Karpas-422 (cell line): ENCODE measurements around the gene RNF17. TPM values are rescaled to one million over a fixed set of nuclear protein-coding genes. Genes with fewer than 3 reads are reported as not detected.

Experiments used
- DNase-seq: peaks from one replicate; pipeline ENCODE4 v3.0.0-alpha.2; 2015
- H2AFZ ChIP-seq: fragments of 200-600 bp; sonication (generic); 2 replicates; pipeline ENCODE4 v1.6.1; 2014; ENCODE audit warnings: antibody characterized with exemption, low read length, mixed read lengths
- H3K27ac ChIP-seq: fragments of 200-600 bp; sonication (generic); 2 replicates; pipeline ENCODE4 v1.5.1; 2014; ENCODE audit warnings: mild to moderate bottlenecking, low read length, moderate library complexity
- H3K27me3 ChIP-seq: fragments of 200-600 bp; sonication (generic); 2 replicates; pipeline ENCODE4 v1.6.1; 2014; ENCODE audit warnings: low read length, mixed read lengths
- H3K36me3 ChIP-seq: fragments of 200-600 bp; sonication (generic); 2 replicates; pipeline ENCODE4 v1.6.1; 2014; ENCODE audit warnings: low read length, mixed read lengths; ENCODE audit not compliant: insufficient read depth
- H3K4me1 ChIP-seq: fragments of 200-600 bp; sonication (generic); 2 replicates; pipeline ENCODE4 v1.6.1; 2014; ENCODE audit warnings: mild to moderate bottlenecking, low read length, mixed read lengths
- H3K4me2 ChIP-seq: fragments of 200-600 bp; sonication (generic); 2 replicates; pipeline ENCODE4 v1.6.1; 2014; ENCODE audit warnings: low read length, low read depth, mild to moderate bottlenecking; ENCODE audit not compliant: poor library complexity, severe bottlenecking
- H3K4me3 ChIP-seq: fragments of 200-600 bp; sonication (generic); 2 replicates; pipeline ENCODE4 v1.5.1; 2014; ENCODE audit warnings: mild to moderate bottlenecking, antibody characterized with exemption, low read length, mixed read lengths
- H3K79me2 ChIP-seq: fragments of 200-600 bp; sonication (generic); 2 replicates; pipeline ENCODE4 v1.6.1; 2014; ENCODE audit warnings: mild to moderate bottlenecking, low read length, mixed read lengths
- H3K9ac ChIP-seq: fragments of 200-600 bp; sonication (generic); 2 replicates; pipeline ENCODE4 v1.6.0; 2014; ENCODE audit warnings: low read length
- H3K9me2 ChIP-seq: fragments of 200-600 bp; sonication (generic), shearing (Covaris generic); replicated peaks from 2 replicates; pipeline ENCODE4 v1.6.0; 2014; ENCODE audit warnings: mild to moderate bottlenecking, low read length, moderate library complexity; ENCODE audit not compliant: insufficient read depth
- H3K9me3 ChIP-seq: fragments of 300-700, 200-600 bp; sonication (generic); 2 replicates; pipeline ENCODE4 v1.6.1; 2014; ENCODE audit warnings: low read length, mixed read lengths
- H4K20me1 ChIP-seq: fragments of 200-600 bp; sonication (generic); 2 replicates; pipeline ENCODE4 v1.6.1; 2014; ENCODE audit warnings: mild to moderate bottlenecking, antibody characterized with exemption, low read length, low read depth; ENCODE audit not compliant: insufficient read depth
- total RNA-seq: library from RNA; depleted of rRNA; stranded (reverse); fragments of >200 nt; shearing (Covaris generic); gene quantifications from 2 replicates; pipeline ENCODE4 v1.2.3, GENCODE V29; 2014; ENCODE audit warnings: low replicate concordance

The RNF17 gene
- total RNA-seq, 1 experiment from 2014 or later = not detected

DNA sequence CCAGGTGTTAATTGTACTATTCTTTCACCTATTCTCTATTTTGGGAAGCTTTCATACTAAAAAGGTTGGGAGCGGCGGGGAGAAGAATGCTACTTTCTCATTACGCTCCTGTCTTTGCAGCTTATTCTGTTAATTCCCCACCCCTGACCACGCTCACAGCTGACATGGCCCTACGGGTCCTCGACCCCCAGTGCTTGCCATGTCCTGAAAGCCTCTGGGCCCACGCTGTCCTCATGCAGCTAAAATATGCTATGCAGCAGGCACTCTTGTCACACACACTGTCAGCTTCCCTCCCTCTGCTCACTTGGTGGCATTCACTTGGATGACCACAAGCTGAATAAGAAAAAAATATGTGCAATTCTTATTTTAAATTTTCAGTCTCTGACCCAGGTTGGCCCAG lies 126.3 kb downstream of the RNF17 start:
- 0 out of 2 replicates have a peak, but pooled peaks cover 3% of the 10 kb centered on the region for H3K36me3 ChIP-seq
- no peaks in the 10 kb centered on the region for H3K27me3 ChIP-seq
- H3K27ac ChIP-seq = no peak overlapping the region
- H3K9me2 ChIP-seq = no peaks in the 10 kb centered on the region
- H3K4me2 ChIP-seq = no peak overlapping the region
- no peak for DNase-seq
- H2AFZ ChIP-seq = no peak overlapping the region
- no peaks in the 10 kb centered on the region for H3K4me1 ChIP-seq
- H3K9me3 ChIP-seq = no peaks in the 10 kb centered on the region
- H3K4me3 ChIP-seq = no peak overlapping the region
- H3K9ac ChIP-seq = no peak overlapping the region
- H4K20me1 ChIP-seq = no peaks in the 10 kb centered on the region
- H3K79me2 ChIP-seq = no peaks in the 10 kb centered on the region

DNA sequence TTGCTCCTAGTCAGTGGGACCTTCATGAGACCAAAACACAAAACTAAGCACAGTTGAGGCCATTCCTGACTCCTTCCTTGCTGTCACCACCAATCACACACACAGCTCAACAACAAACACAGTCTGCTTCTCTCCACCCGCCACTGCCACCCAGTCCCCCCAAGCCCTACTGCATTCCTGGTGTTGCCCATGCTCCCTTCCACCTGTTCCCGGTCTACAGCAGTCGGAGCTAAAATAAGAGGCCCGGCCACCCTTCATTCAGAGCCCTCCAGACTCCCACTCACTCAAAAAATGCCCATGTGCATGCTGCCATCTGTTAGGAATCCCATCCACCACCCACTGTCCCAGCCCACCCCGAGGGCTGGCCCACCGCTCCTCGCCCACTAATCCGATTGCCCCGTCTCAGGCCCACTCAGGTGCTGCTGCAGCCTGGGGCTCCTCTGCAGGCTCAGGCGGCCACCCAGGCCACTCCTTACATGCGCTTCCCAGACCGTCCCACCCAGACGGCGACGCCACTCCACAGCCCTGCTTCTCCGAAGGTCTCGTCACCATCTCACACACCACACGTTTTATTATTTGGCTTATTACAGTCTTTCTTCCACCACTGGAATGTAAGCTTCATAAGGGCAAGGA lies 127.6 kb downstream of the RNF17 start:
- Histone ChIP-seq H3K27ac (no peak overlapping the region), H3K9me3 (no peaks in the 10 kb centered on the region), H3K4me1 (no peaks in the 10 kb centered on the region), H4K20me1 (no peaks in the 10 kb centered on the region), H3K9ac (no peak overlapping the region), H3K4me3 (no peak overlapping the region), H3K36me3 (0 out of 2 replicates have a peak, but pooled peaks cover 3% of the 10 kb centered on the region), H3K9me2 (no peaks in the 10 kb centered on the region), H3K27me3 (no peaks in the 10 kb centered on the region), H2AFZ (no peak overlapping the region), H3K79me2 (no peaks in the 10 kb centered on the region), H3K4me2 (no peak overlapping the region)
- no peak for DNase-seq

GRCh38 chr13:24892829-24893228 lies 128.9 kb downstream of the RNF17 start:
- Histone ChIP-seq H3K4me3 (no peak overlapping the region), H3K9ac (no peak overlapping the region), H3K4me1 (no peaks in the 10 kb centered on the region), H2AFZ (no peak overlapping the region), H3K9me3 (no peaks in the 10 kb centered on the region), H3K4me2 (no peak overlapping the region), H3K36me3 (peaks cover 3% of the 10 kb centered on the region; the same call in 1 of the 2 replicates), H3K27ac (no peak overlapping the region), H4K20me1 (no peaks in the 10 kb centered on the region), H3K27me3 (no peaks in the 10 kb centered on the region), H3K9me2 (no peaks in the 10 kb centered on the region), H3K79me2 (no peaks in the 10 kb centered on the region)
- no peak for DNase-seq

DNA sequence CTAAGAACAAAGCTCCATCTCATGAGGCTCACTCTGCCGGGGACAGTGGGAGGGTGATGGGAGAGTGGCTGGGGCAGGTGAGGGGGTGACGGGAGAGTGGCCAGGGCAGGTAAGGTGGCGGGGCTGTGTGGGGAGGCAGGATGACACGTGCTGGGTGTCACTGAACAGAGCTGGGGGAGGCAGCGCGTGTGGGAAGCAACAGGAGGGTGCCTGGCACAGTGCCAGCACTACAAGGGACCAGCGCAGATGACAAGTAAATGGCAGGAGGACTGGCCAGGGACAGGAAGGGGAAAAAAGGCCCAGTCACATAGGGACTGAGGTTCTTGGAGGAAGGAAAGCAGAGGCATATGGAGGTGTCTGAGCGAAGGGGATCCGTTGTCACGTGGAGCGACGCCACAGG lies 129.9 kb downstream of the RNF17 start:
- H4K20me1 ChIP-seq = no peaks in the 10 kb centered on the region
- no peak overlapping the region for H3K4me2 ChIP-seq
- no peak overlapping the region for H3K27ac ChIP-seq
- H3K79me2 ChIP-seq = no peaks in the 10 kb centered on the region
- DNase-seq = no peak
- H2AFZ ChIP-seq = no peak overlapping the region
- no peaks in the 10 kb centered on the region for H3K9me3 ChIP-seq
- H3K9me2 ChIP-seq = no peaks in the 10 kb centered on the region
- H3K27me3 ChIP-seq = no peaks in the 10 kb centered on the region
- H3K4me1 ChIP-seq = no peaks in the 10 kb centered on the region
- H3K9ac ChIP-seq = no peak overlapping the region
- no peak overlapping the region for H3K4me3 ChIP-seq
- H3K36me3 ChIP-seq = peaks cover 6% of the 10 kb centered on the region; the same call in 1 of the 2 replicates

DNA sequence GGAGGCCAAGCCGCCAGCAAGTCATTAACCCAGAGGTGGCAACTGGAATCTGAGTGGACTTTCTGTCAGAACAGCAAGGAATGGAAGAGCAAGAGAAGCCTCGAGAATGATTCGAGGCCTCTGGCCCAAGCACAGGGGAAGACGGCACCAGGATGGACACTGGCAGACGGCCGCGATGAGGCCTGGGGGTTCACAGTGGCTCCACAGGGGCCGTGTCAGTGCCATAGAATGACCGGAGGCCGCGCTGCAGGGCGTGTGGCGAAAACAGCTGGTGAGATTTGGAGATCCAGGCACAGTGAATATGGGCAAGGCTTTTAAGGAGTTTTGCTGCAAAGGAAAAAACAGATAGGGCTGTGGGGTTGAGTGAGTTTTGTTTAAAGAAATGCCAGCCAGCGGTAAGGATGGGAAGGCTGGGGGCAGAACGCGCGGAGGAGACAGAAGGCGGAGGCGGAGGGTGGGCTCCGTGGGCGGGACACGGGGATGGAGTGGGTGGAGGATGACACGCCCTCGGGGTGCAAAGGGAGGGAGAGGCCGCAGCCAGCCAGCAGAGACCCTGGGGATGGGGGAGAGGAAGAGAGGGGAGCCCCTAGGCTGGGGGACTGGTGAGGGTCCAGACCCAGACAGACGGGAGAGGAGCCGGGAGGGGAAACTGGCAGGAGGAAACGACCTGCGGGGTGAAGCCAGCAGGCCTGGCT lies 130.5 kb downstream of the RNF17 start:
- no peak overlapping the region for H2AFZ ChIP-seq
- no peaks in the 10 kb centered on the region for H3K4me1 ChIP-seq
- H3K9me2 ChIP-seq = no peaks in the 10 kb centered on the region
- no peak overlapping the region for H3K4me2 ChIP-seq
- H3K9ac ChIP-seq = no peak overlapping the region
- H3K4me3 ChIP-seq = no peak overlapping the region
- no peaks in the 10 kb centered on the region for H3K9me3 ChIP-seq
- no peak overlapping the region for H3K27ac ChIP-seq
- H4K20me1 ChIP-seq = no peaks in the 10 kb centered on the region
- peaks cover 7% of the 10 kb centered on the region; the same call in 1 of the 2 replicates for H3K36me3 ChIP-seq
- H3K79me2 ChIP-seq = no peaks in the 10 kb centered on the region
- DNase-seq = no peak
- no peaks in the 10 kb centered on the region for H3K27me3 ChIP-seq

GRCh38 chr13:24894972-24895300 lies 131.0 kb downstream of the RNF17 start:
- Histone ChIP-seq H2AFZ (no peak overlapping the region), H3K4me3 (no peak overlapping the region), H3K27me3 (no peaks in the 10 kb centered on the region), H3K9me3 (no peaks in the 10 kb centered on the region), H3K27ac (no peak overlapping the region), H3K9ac (no peak overlapping the region), H3K79me2 (no peaks in the 10 kb centered on the region), H3K9me2 (no peaks in the 10 kb centered on the region), H3K36me3 (peaks cover 7% of the 10 kb centered on the region; the same call in 1 of the 2 replicates), H3K4me1 (no peaks in the 10 kb centered on the region), H4K20me1 (no peaks in the 10 kb centered on the region), H3K4me2 (no peak overlapping the region)
- DNase-seq = no peak

GRCh38 chr13:24896061-24896460 lies 132.1 kb downstream of the RNF17 start:
- H3K4me3 ChIP-seq = no peak overlapping the region
- H4K20me1 ChIP-seq = no peaks in the 10 kb centered on the region
- DNase-seq = no peak
- no peaks in the 10 kb centered on the region for H3K9me3 ChIP-seq
- H3K4me1 ChIP-seq = no peaks in the 10 kb centered on the region
- H3K79me2 ChIP-seq = no peaks in the 10 kb centered on the region
- H3K9me2 ChIP-seq = no peaks in the 10 kb centered on the region
- H3K9ac ChIP-seq = no peak overlapping the region
- no peaks in the 10 kb centered on the region for H3K27me3 ChIP-seq
- no peak overlapping the region for H2AFZ ChIP-seq
- no peak overlapping the region for H3K27ac ChIP-seq
- H3K4me2 ChIP-seq = no peak overlapping the region
- peaks cover 7% of the 10 kb centered on the region; the same call in 1 of the 2 replicates for H3K36me3 ChIP-seq

- Histone ChIP-seq H3K27me3 (no peaks in the 10 kb centered on the region), H3K9ac (no peak overlapping the region), H3K4me1 (no peaks in the 10 kb centered on the region), H3K4me3 (no peak overlapping the region), H4K20me1 (no peaks in the 10 kb centered on the region), H3K4me2 (no peak overlapping the region), H3K79me2 (0 out of 2 replicates have a peak, but pooled peaks cover 3% of the 10 kb centered on the region), H3K9me3 (no peaks in the 10 kb centered on the region), H3K9me2 (no peaks in the 10 kb centered on the region), H3K27ac (no peak overlapping the region), H2AFZ (no peak overlapping the region), H3K36me3 (peaks cover 7% of the 10 kb centered on the region; the same call in 1 of the 2 replicates)
- DNase-seq = no peak
Measured at GRCh38 chr13:24897293-24897692, 133.3 kb downstream of the RNF17 start.
